ENCODE data around the gene EFR3B.

Gene EFR3B

GRCh38 chr2:25078170-25079049 is 36.5 kb downstream of the EFR3B start (continued):
- no peak for TF ChIP-seq RBAK (tag by site-specific recombination; IDR thresholded peaks at IDR 0.05)
- no peak for TF ChIP-seq CTCF (tag by site-specific recombination; IDR thresholded peaks at IDR 0.05)
- no peak for TF ChIP-seq ZBTB26 (tag by site-specific recombination; optimal IDR thresholded peaks at IDR 0.05)
- peak; percentile 62 for TF ChIP-seq PRDM1 (tag by site-specific recombination; IDR thresholded peaks at IDR 0.05)
- peak; percentile 94 for TF ChIP-seq PRDM6 (tag by site-specific recombination; IDR thresholded peaks at IDR 0.05)
- no peak for TF ChIP-seq ZBTB7A (tag by site-specific recombination; IDR thresholded peaks at IDR 0.05; ENCODE audit: low read depth)
- no peak for TF ChIP-seq ZNF529 (tag by site-specific recombination; IDR thresholded peaks at IDR 0.05; ENCODE audit: insufficient replicate concordance)
- no peak for TF ChIP-seq ZNF548 (tag by site-specific recombination; IDR thresholded peaks at IDR 0.05)
- TF ChIP-seq ZNF704 (tag by site-specific recombination; IDR thresholded peaks at IDR 0.05) = no peak
- no peak for TF ChIP-seq ZNF791 (tag by site-specific recombination; IDR thresholded peaks at IDR 0.05)
- TF ChIP-seq ZSCAN18 (tag by site-specific recombination; IDR thresholded peaks at IDR 0.05) = no peak
- TF ChIP-seq ZNF416 (tag by site-specific recombination; IDR thresholded peaks at IDR 0.05) = no peak
- peak; percentile 68; the same call in 1 of the 2 replicates for TF ChIP-seq ZNF324 (tag by site-specific recombination; IDR thresholded peaks at IDR 0.05)
- TF ChIP-seq BCL11B (tag by site-specific recombination; IDR thresholded peaks at IDR 0.05; ENCODE audit: low read depth) = no peak
- no peak for TF ChIP-seq ZNF169 (tag by site-specific recombination; IDR thresholded peaks at IDR 0.05)
- no peak for TF ChIP-seq ZNF623 (tag by site-specific recombination; IDR thresholded peaks at IDR 0.05)
- no peak for TF ChIP-seq GFI1B (tag by site-specific recombination; IDR thresholded peaks at IDR 0.05)
- no peak for TF ChIP-seq REPIN1 (tag by site-specific recombination; IDR thresholded peaks at IDR 0.05; ENCODE audit: low read depth)
- no peak for TF ChIP-seq ZNF596 (tag by site-specific recombination; IDR thresholded peaks at IDR 0.05)
- TF ChIP-seq IKZF3 (tag by site-specific recombination; IDR thresholded peaks at IDR 0.05) = peak; percentile 87
- no peak for TF ChIP-seq ZNF23 (tag by site-specific recombination; IDR thresholded peaks at IDR 0.05; ENCODE audit: borderline replicate concordance)
- TF ChIP-seq ZNF692 (tag by site-specific recombination; IDR thresholded peaks at IDR 0.05) = peak; percentile 56; the same call in 1 of the 2 replicates
- no peak for TF ChIP-seq ZNF501 (tag by site-specific recombination; IDR thresholded peaks at IDR 0.05)
- peak; percentile 66; the same call in 1 of the 2 replicates for TF ChIP-seq ZNF639 (tag by site-specific recombination; IDR thresholded peaks at IDR 0.05)
- TF ChIP-seq ZNF629 (tag by site-specific recombination; IDR thresholded peaks at IDR 0.05) = peak; percentile 93
- TF ChIP-seq KLF1 (tag by site-specific recombination; IDR thresholded peaks at IDR 0.05) = no peak
- no peak for TF ChIP-seq ZNF621 (tag by site-specific recombination; IDR thresholded peaks at IDR 0.05)
- no peak for TF ChIP-seq ZNF202 (tag by site-specific recombination; IDR thresholded peaks at IDR 0.05; ENCODE audit: borderline replicate concordance)
- no peak for TF ChIP-seq ZNF747 (tag by site-specific recombination; IDR thresholded peaks at IDR 0.05)
- no peak for TF ChIP-seq ZNF701 (tag by site-specific recombination; IDR thresholded peaks at IDR 0.05)
